ENCODE measurements around the gene ANKMY1. TPM values are rescaled to one million over a fixed set of nuclear protein-coding genes. Genes with fewer than 3 reads are reported as not detected.

Gene ANKMY1
- polyA plus RNA-seq, 2 of the 4 experiments (the other 2 are of a cell fraction), result 10.6 to 16.5 TPM

DNA sequence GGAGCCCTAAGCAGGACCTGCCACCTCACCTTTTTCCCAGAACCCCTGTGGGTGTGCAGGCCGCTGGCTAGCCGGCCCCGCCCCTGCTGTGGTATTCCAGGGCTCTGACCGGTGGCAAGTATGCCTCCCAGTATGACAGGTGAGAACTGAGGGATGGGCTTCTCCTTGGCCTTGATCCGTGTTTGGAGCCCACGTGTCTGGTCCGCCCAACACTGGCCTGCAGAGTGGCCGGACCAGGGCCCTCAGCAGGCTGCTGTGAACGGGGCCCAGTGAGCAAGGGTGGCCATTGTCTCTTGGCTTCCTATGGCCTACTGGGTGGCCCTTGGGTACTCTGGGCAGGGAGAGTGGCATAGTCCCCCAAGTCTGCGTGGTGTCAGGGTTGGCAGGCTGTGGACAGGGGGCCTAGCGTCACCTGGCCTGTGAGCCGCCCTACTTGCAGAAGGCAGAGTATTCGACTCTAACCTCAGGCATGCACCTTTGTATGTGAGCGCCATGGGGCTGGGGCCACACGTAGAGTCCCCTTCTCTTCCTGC, 12.3 kb upstream of the ANKMY1 start:
- peak overlapping the region; percentile 91 for H3K4me2 ChIP-seq
- ATAC-seq, result no peak
- no peak for DNase-seq (ENCODE audit: low read depth in 1 of 2, low spot score in 1 of 2)
- H3K4me1 ChIP-seq, result peaks cover 34% of the 10 kb centered on the region
- ChIA-PET CTCF (no interaction called here), POLR2A (interaction anchor here (2.1 kb wide), 1 partner anchor 16 kb away, joined by 12 read pairs; the partner anchor contains the start of gene CAPN10)
- WGBS (ENCODE audit: missing lambda C conversion rate), result 95% methylated on average over 5 of the region's 15 CpGs
- H3K4me3 ChIP-seq, result peak overlapping the region; percentile 76; the same call in 1 of the 3 replicates
- TF ChIP-seq RAD21 (conservative IDR thresholded peaks at IDR 0.05 in 1 of 2, IDR thresholded peaks at IDR 0.05 in 1 of 2), result no peak
- TF ChIP-seq, protein P1, sequence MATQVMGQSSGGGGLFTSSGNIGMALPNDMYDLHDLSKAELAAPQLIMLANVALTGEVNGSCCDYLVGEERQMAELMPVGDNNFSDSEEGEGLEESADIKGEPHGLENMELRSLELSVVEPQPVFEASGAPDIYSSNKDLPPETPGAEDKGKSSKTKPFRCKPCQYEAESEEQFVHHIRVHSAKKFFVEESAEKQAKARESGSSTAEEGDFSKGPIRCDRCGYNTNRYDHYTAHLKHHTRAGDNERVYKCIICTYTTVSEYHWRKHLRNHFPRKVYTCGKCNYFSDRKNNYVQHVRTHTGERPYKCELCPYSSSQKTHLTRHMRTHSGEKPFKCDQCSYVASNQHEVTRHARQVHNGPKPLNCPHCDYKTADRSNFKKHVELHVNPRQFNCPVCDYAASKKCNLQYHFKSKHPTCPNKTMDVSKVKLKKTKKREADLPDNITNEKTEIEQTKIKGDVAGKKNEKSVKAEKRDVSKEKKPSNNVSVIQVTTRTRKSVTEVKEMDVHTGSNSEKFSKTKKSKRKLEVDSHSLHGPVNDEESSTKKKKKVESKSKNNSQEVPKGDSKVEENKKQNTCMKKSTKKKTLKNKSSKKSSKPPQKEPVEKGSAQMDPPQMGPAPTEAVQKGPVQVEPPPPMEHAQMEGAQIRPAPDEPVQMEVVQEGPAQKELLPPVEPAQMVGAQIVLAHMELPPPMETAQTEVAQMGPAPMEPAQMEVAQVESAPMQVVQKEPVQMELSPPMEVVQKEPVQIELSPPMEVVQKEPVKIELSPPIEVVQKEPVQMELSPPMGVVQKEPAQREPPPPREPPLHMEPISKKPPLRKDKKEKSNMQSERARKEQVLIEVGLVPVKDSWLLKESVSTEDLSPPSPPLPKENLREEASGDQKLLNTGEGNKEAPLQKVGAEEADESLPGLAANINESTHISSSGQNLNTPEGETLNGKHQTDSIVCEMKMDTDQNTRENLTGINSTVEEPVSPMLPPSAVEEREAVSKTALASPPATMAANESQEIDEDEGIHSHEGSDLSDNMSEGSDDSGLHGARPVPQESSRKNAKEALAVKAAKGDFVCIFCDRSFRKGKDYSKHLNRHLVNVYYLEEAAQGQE (IDR thresholded peaks at IDR 0.05), result no peak
- TF ChIP-seq, protein P2, sequence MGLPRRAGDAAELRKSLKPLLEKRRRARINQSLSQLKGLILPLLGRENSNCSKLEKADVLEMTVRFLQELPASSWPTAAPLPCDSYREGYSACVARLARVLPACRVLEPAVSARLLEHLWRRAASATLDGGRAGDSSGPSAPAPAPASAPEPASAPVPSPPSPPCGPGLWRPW (IDR thresholded peaks at IDR 0.05), result no peak
- TF ChIP-seq JUNB (IDR thresholded peaks at IDR 0.05), result no peak
- no peak for TF ChIP-seq GATA3 (IDR thresholded peaks at IDR 0.05; ENCODE audit: borderline replicate concordance)
- no peak for TF ChIP-seq MYC (IDR thresholded peaks at IDR 0.05; ENCODE audit: borderline replicate concordance, low read length)
- FAIRE-seq, result no peak
- H3K27ac ChIP-seq, result no peak overlapping the region; a peak in 1 of 6 replicates
- H3K9me3 ChIP-seq, result no peaks in the 10 kb centered on the region

DNA sequence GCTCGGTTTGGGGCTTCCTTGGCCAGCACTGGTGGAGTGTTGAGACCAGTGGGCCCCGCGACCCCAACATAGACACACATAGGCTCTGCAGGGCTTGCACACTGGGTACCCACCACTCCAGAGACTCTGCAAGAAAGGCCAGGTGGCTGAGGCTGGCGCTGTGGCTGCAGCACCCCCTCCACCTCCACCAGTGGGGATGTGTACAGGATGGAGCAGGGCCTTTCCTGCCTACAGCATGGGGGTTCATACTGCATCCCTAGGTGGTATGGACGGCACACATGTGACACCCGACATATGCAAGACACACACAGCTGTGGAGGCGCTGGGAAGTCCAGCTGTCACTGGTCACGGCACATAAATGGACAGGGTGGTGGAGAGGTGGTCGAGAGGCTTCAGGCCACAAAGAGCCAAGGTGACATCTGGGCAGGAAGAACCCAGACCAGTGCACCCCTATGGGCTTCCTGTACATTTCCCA, 11.8 kb upstream of the ANKMY1 start:
- TF ChIP-seq PHF8 (IDR thresholded peaks at IDR 0.05; ENCODE audit: borderline replicate concordance, low read depth), result no peak
- TF ChIP-seq BHLHE40 (IDR thresholded peaks at IDR 0.05; ENCODE audit: low read depth, low read length), result no peak
- H3K4me3 ChIP-seq, result peak overlapping the region; percentile 76
- H3K9me3 ChIP-seq, result no peaks in the 10 kb centered on the region
- 78% methylated on average over 5 of the region's 9 CpGs for WGBS (ENCODE audit: missing lambda C conversion rate)
- ChIA-PET POLR2A (interaction anchor here (0.7 to 2.1 kb wide), 3 partner anchors 11 to 317 kb away, joined by 7 to 12 read pairs (median 9); partner anchors contain the start of gene CAPN10), CTCF (interaction anchor here (0.6 to 1.5 kb wide), 4 partner anchors 8 to 1408 kb away, joined by 3 to 14 read pairs (median 6); no protein-coding TSS in a partner anchor)
- no peak for FAIRE-seq
- peak overlapping the region; percentile 91 for H3K4me2 ChIP-seq
- DNase-seq (ENCODE audit: low read depth in 1 of 2, low spot score in 1 of 2), result no peak
- H3K27ac ChIP-seq, result peak overlapping the region; percentile 96 to 98
- ATAC-seq, result no peak
- peaks cover 39% of the 10 kb centered on the region for H3K4me1 ChIP-seq

DNA sequence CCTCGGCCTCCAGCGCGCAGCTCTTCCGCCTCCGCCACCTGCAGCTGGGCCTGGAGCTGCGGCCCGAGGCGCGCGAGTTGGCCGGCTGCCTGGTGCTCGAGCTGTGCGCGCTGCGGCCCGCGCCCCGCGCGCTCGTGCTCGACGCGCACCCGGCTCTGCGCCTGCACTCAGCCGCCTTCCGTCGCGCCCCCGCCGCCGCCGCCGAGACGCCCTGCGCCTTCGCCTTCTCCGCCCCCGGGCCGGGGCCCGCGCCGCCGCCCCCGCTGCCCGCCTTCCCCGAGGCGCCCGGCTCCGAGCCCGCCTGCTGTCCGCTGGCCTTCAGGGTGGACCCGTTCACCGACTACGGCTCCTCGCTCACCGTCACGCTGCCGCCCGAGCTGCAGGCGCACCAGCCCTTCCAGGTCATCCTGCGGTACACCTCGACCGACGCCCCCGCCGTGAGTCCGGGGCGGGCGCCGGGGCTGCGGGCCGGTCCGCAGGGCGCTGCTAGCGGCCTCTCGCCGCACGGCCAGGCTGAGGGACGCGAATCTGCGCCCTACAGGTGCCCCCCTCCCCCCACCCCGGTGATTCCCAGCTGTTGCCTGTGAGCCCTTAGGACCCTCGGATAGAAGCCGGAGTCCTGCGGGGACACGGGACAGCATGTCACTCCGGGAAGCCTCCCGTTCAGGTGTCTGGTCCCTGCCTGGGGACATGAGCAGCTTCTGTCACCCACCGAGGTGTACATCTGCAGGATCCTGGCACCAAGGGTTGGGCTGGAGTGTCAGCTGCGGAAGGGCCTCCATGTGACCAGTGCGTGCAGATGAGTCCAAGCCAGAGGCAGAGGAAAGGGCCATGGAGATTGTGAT, 11.1 kb upstream of the ANKMY1 start:
- H3K9me3 ChIP-seq, result no peaks in the 10 kb centered on the region
- TF ChIP-seq, protein P3, sequence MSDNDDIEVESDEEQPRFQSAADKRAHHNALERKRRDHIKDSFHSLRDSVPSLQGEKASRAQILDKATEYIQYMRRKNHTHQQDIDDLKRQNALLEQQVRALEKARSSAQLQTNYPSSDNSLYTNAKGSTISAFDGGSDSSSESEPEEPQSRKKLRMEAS (IDR thresholded peaks at IDR 0.05), result 0 out of 2 replicates have a peak, but pooled peaks have one; percentile 20
- TF ChIP-seq, protein P4, sequence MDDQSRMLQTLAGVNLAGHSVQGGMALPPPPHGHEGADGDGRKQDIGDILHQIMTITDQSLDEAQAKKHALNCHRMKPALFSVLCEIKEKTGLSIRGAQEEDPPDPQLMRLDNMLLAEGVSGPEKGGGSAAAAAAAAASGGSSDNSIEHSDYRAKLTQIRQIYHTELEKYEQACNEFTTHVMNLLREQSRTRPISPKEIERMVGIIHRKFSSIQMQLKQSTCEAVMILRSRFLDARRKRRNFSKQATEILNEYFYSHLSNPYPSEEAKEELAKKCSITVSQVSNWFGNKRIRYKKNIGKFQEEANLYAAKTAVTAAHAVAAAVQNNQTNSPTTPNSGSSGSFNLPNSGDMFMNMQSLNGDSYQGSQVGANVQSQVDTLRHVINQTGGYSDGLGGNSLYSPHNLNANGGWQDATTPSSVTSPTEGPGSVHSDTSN (IDR thresholded peaks at IDR 0.05), result no peak
- TF ChIP-seq, protein P5, sequence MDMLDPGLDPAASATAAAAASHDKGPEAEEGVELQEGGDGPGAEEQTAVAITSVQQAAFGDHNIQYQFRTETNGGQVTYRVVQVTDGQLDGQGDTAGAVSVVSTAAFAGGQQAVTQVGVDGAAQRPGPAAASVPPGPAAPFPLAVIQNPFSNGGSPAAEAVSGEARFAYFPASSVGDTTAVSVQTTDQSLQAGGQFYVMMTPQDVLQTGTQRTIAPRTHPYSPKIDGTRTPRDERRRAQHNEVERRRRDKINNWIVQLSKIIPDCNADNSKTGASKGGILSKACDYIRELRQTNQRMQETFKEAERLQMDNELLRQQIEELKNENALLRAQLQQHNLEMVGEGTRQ (IDR thresholded peaks at IDR 0.05), result 0 out of 2 replicates have a peak, but pooled peaks have one; percentile 33
- TF ChIP-seq POLR2A (IDR thresholded peaks at IDR 0.05; ENCODE audit: low read length) (peak; percentile 47), ESRRA (IDR thresholded peaks at IDR 0.05; ENCODE audit: borderline replicate concordance, low read length) (no peak)
- POLR2A ChIA-PET, result interaction anchor here (0.7 to 2.1 kb wide), 3 partner anchors 11 to 316 kb away, joined by 7 to 12 read pairs (median 9); partner anchors contain the start of gene CAPN10
- peaks cover 42% of the 10 kb centered on the region for H3K4me1 ChIP-seq
- peak in 1 of 2 experiments; percentile 48 for DNase-seq (ENCODE audit: low read depth in 1 of 2, low spot score in 1 of 2)
- peak overlapping the region; percentile 91 for H3K4me2 ChIP-seq
- 6% methylated on average over 13 of the region's 93 CpGs for WGBS (ENCODE audit: missing lambda C conversion rate)
- ATAC-seq, result peak in 1 of 2 experiments; percentile 5; a peak in 2 of 6 replicates
- peak overlapping the region; percentile 96 to 98 for H3K27ac ChIP-seq
- H3K4me3 ChIP-seq, result peak overlapping the region; percentile 76
- FAIRE-seq, result no peak
- CTCF ChIA-PET, result interaction anchor here (0.6 to 1.5 kb wide), 7 partner anchors 9 to 1409 kb away, joined by 3 to 14 read pairs (median 4); partner anchors contain the start of gene CAPN10
